ENCODE data around the gene ZBTB5. TPM values are rescaled to one million over a fixed set of nuclear protein-coding genes. Genes with fewer than 3 reads are reported as not detected.

ZBTB5 gene
- total and polyA plus RNA-seq, 2 of the 13 experiments (the other 11 are each of a cell fraction or from before 2014, with no cell fraction given): 12.5 to 20.5 TPM

DNA sequence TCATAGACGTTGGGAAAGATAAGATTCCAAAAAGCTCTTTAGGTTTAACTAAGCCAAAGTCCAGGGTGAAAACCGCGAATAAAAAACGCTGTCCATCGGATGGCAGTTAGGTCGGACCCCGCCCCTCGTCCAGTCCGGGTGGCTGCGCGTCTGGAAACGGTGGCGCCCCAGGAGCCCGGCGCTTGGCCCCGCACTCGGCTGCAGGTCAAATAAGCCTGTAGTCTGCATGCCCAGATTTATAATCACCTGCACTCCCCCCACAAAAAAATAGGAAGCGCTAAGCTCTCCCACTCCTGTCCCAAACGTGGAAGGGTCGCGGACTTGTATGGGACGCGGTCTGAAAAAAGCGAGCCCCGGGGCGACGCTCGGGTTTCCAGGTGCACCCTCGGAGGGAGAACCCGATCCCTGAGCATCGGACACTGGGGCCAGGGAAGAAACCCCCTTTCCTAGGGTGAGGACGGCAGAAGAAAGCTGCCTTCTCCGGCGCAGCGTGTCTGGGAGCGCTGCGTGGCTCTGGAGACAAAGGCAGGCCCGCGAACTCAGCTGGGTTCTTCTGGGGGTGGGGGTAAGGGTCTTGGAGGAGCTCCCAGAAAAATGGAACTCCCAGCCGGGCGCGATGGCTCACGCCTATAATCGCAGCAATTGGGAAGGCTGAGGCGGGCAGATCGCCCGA is 923 bp upstream of the ZBTB5 start (continued):
- TF ChIP-seq, protein P1, sequence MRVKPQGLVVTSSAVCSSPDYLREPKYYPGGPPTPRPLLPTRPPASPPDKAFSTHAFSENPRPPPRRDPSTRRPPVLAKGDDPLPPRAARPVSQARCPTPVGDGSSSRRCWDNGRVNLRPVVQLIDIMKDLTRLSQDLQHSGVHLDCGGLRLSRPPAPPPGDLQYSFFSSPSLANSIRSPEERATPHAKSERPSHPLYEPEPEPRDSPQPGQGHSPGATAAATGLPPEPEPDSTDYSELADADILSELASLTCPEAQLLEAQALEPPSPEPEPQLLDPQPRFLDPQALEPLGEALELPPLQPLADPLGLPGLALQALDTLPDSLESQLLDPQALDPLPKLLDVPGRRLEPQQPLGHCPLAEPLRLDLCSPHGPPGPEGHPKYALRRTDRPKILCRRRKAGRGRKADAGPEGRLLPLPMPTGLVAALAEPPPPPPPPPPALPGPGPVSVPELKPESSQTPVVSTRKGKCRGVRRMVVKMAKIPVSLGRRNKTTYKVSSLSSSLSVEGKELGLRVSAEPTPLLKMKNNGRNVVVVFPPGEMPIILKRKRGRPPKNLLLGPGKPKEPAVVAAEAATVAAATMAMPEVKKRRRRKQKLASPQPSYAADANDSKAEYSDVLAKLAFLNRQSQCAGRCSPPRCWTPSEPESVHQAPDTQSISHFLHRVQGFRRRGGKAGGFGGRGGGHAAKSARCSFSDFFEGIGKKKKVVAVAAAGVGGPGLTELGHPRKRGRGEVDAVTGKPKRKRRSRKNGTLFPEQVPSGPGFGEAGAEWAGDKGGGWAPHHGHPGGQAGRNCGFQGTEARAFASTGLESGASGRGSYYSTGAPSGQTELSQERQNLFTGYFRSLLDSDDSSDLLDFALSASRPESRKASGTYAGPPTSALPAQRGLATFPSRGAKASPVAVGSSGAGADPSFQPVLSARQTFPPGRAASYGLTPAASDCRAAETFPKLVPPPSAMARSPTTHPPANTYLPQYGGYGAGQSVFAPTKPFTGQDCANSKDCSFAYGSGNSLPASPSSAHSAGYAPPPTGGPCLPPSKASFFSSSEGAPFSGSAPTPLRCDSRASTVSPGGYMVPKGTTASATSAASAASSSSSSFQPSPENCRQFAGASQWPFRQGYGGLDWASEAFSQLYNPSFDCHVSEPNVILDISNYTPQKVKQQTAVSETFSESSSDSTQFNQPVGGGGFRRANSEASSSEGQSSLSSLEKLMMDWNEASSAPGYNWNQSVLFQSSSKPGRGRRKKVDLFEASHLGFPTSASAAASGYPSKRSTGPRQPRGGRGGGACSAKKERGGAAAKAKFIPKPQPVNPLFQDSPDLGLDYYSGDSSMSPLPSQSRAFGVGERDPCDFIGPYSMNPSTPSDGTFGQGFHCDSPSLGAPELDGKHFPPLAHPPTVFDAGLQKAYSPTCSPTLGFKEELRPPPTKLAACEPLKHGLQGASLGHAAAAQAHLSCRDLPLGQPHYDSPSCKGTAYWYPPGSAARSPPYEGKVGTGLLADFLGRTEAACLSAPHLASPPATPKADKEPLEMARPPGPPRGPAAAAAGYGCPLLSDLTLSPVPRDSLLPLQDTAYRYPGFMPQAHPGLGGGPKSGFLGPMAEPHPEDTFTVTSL (CRISPR knock-in tag; IDR thresholded peaks at IDR 0.05; ENCODE audit: borderline replicate concordance): no peak
- no peak for TF ChIP-seq JUNB (CRISPR knock-in tag; IDR thresholded peaks at IDR 0.05; ENCODE audit: borderline replicate concordance)
- TF ChIP-seq TSC22D2 (CRISPR knock-in tag; IDR thresholded peaks at IDR 0.05; ENCODE audit: borderline replicate concordance): no peak; the same call in 1 of the 2 replicates
- TF ChIP-seq, protein P2, sequence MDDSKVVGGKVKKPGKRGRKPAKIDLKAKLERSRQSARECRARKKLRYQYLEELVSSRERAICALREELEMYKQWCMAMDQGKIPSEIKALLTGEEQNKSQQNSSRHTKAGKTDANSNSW (CRISPR knock-in tag; IDR thresholded peaks at IDR 0.05; ENCODE audit: borderline replicate concordance): no peak
- no peak for TF ChIP-seq BORCS8-MEF2B (CRISPR knock-in tag; IDR thresholded peaks at IDR 0.05)
- TF ChIP-seq ATAD3A (CRISPR knock-in tag; IDR thresholded peaks at IDR 0.05): no peak
- peak; percentile 22; the same call in 1 of the 2 replicates for TF ChIP-seq PHF20 (CRISPR knock-in tag; IDR thresholded peaks at IDR 0.05)
- TF ChIP-seq, protein P3, sequence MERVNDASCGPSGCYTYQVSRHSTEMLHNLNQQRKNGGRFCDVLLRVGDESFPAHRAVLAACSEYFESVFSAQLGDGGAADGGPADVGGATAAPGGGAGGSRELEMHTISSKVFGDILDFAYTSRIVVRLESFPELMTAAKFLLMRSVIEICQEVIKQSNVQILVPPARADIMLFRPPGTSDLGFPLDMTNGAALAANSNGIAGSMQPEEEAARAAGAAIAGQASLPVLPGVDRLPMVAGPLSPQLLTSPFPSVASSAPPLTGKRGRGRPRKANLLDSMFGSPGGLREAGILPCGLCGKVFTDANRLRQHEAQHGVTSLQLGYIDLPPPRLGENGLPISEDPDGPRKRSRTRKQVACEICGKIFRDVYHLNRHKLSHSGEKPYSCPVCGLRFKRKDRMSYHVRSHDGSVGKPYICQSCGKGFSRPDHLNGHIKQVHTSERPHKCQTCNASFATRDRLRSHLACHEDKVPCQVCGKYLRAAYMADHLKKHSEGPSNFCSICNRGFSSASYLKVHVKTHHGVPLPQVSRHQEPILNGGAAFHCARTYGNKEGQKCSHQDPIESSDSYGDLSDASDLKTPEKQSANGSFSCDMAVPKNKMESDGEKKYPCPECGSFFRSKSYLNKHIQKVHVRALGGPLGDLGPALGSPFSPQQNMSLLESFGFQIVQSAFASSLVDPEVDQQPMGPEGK (CRISPR knock-in tag; IDR thresholded peaks at IDR 0.05): 0 out of 2 replicates have a peak, but pooled peaks have one; percentile 21
- TF ChIP-seq, protein P4, sequence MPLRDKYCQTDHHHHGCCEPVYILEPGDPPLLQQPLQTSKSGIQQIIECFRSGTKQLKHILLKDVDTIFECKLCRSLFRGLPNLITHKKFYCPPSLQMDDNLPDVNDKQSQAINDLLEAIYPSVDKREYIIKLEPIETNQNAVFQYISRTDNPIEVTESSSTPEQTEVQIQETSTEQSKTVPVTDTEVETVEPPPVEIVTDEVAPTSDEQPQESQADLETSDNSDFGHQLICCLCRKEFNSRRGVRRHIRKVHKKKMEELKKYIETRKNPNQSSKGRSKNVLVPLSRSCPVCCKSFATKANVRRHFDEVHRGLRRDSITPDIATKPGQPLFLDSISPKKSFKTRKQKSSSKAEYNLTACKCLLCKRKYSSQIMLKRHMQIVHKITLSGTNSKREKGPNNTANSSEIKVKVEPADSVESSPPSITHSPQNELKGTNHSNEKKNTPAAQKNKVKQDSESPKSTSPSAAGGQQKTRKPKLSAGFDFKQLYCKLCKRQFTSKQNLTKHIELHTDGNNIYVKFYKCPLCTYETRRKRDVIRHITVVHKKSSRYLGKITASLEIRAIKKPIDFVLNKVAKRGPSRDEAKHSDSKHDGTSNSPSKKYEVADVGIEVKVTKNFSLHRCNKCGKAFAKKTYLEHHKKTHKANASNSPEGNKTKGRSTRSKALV (CRISPR knock-in tag; IDR thresholded peaks at IDR 0.05): no peak; the same call in 1 of the 2 replicates
- TF ChIP-seq, protein P5, sequence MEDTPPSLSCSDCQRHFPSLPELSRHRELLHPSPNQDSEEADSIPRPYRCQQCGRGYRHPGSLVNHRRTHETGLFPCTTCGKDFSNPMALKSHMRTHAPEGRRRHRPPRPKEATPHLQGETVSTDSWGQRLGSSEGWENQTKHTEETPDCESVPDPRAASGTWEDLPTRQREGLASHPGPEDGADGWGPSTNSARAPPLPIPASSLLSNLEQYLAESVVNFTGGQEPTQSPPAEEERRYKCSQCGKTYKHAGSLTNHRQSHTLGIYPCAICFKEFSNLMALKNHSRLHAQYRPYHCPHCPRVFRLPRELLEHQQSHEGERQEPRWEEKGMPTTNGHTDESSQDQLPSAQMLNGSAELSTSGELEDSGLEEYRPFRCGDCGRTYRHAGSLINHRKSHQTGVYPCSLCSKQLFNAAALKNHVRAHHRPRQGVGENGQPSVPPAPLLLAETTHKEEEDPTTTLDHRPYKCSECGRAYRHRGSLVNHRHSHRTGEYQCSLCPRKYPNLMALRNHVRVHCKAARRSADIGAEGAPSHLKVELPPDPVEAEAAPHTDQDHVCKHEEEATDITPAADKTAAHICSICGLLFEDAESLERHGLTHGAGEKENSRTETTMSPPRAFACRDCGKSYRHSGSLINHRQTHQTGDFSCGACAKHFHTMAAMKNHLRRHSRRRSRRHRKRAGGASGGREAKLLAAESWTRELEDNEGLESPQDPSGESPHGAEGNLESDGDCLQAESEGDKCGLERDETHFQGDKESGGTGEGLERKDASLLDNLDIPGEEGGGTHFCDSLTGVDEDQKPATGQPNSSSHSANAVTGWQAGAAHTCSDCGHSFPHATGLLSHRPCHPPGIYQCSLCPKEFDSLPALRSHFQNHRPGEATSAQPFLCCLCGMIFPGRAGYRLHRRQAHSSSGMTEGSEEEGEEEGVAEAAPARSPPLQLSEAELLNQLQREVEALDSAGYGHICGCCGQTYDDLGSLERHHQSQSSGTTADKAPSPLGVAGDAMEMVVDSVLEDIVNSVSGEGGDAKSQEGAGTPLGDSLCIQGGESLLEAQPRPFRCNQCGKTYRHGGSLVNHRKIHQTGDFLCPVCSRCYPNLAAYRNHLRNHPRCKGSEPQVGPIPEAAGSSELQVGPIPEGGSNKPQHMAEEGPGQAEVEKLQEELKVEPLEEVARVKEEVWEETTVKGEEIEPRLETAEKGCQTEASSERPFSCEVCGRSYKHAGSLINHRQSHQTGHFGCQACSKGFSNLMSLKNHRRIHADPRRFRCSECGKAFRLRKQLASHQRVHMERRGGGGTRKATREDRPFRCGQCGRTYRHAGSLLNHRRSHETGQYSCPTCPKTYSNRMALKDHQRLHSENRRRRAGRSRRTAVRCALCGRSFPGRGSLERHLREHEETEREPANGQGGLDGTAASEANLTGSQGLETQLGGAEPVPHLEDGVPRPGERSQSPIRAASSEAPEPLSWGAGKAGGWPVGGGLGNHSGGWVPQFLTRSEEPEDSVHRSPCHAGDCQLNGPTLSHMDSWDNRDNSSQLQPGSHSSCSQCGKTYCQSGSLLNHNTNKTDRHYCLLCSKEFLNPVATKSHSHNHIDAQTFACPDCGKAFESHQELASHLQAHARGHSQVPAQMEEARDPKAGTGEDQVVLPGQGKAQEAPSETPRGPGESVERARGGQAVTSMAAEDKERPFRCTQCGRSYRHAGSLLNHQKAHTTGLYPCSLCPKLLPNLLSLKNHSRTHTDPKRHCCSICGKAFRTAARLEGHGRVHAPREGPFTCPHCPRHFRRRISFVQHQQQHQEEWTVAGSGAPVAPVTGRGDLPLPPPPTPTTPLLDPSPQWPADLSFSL (CRISPR knock-in tag; IDR thresholded peaks at IDR 0.05): peak; percentile 18; the same call in 1 of the 2 replicates

Data from HepG2 (cell line).